Fibroblast of skin of abdomen (primary cell): ENCODE results near the gene GUCA2A. TPM values are rescaled to one million over a fixed set of nuclear protein-coding genes. Genes with fewer than 3 reads are reported as not detected.
"Not testable (repeated sequence)": the region's sequence is repeated elsewhere in the genome, so short reads cannot be mapped to it uniquely, and the experiment has no call there.

Experiments used
- DNase-seq: peaks from one replicate; pipeline ENCODE4 v3.0.0-alpha.2; 2013
- polyA plus RNA-seq, 2 experiments: library from polyadenylated mRNA; unstranded; fragments of 120-200 nt; gene quantifications; one replicate each; pipeline ENCODE4 v1.2.1, GENCODE V29; 2013; ENCODE audit not compliant: insufficient read length in 2 of 2

Gene GUCA2A
- not detected for polyA plus RNA-seq (2013, experiment 1 of 2; ENCODE audit: insufficient read length)
- not detected for polyA plus RNA-seq (2013, experiment 2 of 2; ENCODE audit: insufficient read length)

GRCh38 chr1:42164551-42165420, at the start of gene GUCA2A:
GUCA2A (minus strand) TSS chr1:42164745; CDS start chr1:42164712, 33 bp downstream.
- DNase-seq, result no peak

- DNase-seq, result peak; percentile 42
These were observed 46.7 kb upstream of the GUCA2A start for GRCh38 chr1:42211224-42211623.

GRCh38 chr1:42210421-42211133, 46.0 kb upstream of the GUCA2A start:
- no peak for DNase-seq

- no peak for DNase-seq
These were observed 45.1 kb upstream of the GUCA2A start for GRCh38 chr1:42209526-42210251.

- DNase-seq, result not testable (repeated sequence)
These were observed 42.4 kb upstream of the GUCA2A start for GRCh38 chr1:42206930-42207329.

GRCh38 chr1:42206164-42206563, 41.6 kb upstream of the GUCA2A start:
- no peak for DNase-seq

- DNase-seq, result no peak
These were observed 37.4 kb upstream of the GUCA2A start for GRCh38 chr1:42201986-42202385.

- no peak for DNase-seq
These were observed 33.7 kb upstream of the GUCA2A start for GRCh38 chr1:42198251-42198650.

GRCh38 chr1:42195841-42196240, 31.3 kb upstream of the GUCA2A start:
- DNase-seq, result no peak

- DNase-seq, result no peak
These were observed 27.6 kb upstream of the GUCA2A start for GRCh38 chr1:42192106-42192505.

GRCh38 chr1:42191319-42191718, 26.8 kb upstream of the GUCA2A start:
- DNase-seq, result no peak

GRCh38 chr1:42189931-42190853, 25.6 kb upstream of the GUCA2A start:
- no peak for DNase-seq

GRCh38 chr1:42186152-42186551, 21.6 kb upstream of the GUCA2A start:
- peak; percentile 81 for DNase-seq

GRCh38 chr1:42184616-42185015, 20.1 kb upstream of the GUCA2A start:
- DNase-seq, result no peak

- no peak for DNase-seq
These were observed 19.4 kb upstream of the GUCA2A start for GRCh38 chr1:42183957-42184268.

GRCh38 chr1:42183210-42183956, 18.8 kb upstream of the GUCA2A start:
- no peak for DNase-seq

GRCh38 chr1:42181687-42182086, 17.1 kb upstream of the GUCA2A start:
- no peak for DNase-seq

GRCh38 chr1:42179900-42180329, 15.4 kb upstream of the GUCA2A start:
- DNase-seq, result no peak

- peak; percentile 82 for DNase-seq
These were observed 14.7 kb upstream of the GUCA2A start for GRCh38 chr1:42179275-42179674.

- no peak for DNase-seq
These were observed 13.7 kb upstream of the GUCA2A start for GRCh38 chr1:42178249-42178648.

GRCh38 chr1:42177541-42177981, 13.0 kb upstream of the GUCA2A start:
- DNase-seq, result peak; percentile 90
